IPS DF 6.9 (cell line): ENCODE results near the gene ZG16B.

Experiments used
- DNase-seq: peaks from one replicate; pipeline ENCODE4 v3.0.0-alpha.2; 2013; ENCODE audit warnings: low read depth, low spot score
- H3K27ac ChIP-seq: one replicate; pipeline ENCODE4 v1.5.1; 2013; ENCODE audit warnings: low read length, control low read depth
- H3K27me3 ChIP-seq: 2 replicates; pipeline ENCODE4 v1.6.1; 2013; ENCODE audit warnings: mild to moderate bottlenecking, low read length; ENCODE audit not compliant: control insufficient read depth, insufficient read depth
- H3K36me3 ChIP-seq: 2 replicates; pipeline ENCODE4 v1.6.1; 2013; ENCODE audit warnings: low read length; ENCODE audit not compliant: control insufficient read depth, insufficient read depth
- H3K4me1 ChIP-seq: 2 replicates; pipeline ENCODE4 v1.6.1; 2013; ENCODE audit warnings: low read length; ENCODE audit not compliant: control insufficient read depth, insufficient read depth
- H3K4me3 ChIP-seq: 2 replicates; pipeline ENCODE4 v1.5.1; 2013; ENCODE audit warnings: mild to moderate bottlenecking, low read length
- H3K9me3 ChIP-seq: 2 replicates; pipeline ENCODE4 v1.6.1; 2013; ENCODE audit warnings: low read length, inconsistent platforms; ENCODE audit not compliant: control insufficient read depth, insufficient read depth
- WGBS: extraction: QIAGEN DNeasy Blood & Tissue Kit; methylation state at CpG from one replicate; pipeline ENCODE4 v1.1.7; 2013; ENCODE audit warnings: mixed read lengths, missing lambda C conversion rate; ENCODE audit not compliant: insufficient read length, insufficient coverage; 5-methylcytosine and 5-hydroxymethylcytosine counted together

Gene ZG16B

DNA sequence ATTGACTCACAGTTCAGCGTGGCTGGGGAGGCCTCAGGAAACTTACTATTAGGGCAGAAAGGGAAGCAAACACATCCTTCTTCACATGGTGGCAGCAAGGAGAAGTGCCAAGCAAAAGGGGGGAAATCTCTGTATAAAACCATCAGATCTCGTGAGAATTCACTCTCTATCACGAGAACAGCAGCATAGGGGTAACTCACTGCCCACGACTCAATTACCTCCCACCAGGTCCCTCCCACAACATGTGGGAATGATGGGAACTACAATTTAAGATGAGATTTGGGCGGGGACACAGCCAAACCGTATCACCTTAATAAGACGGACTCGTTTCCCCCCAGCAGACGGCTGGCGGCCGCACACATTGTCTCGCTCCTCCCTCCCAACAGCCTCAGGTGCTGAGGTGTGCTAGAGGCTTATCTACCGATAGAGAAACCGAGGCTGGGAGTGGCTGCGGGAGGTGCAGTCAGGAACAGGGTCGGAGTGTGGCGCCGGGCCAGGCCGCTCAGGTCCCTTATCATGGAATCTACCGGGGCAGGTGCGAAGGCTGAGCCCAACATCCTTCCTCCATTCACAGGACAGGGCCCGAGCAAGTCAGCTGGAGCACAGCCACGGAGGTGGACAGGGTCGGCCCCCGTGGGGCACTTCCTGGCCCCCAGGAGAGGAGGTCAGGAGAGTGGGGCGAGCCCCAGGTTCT lies 4.9 kb upstream of the ZG16B start:
- H3K27ac ChIP-seq: no peak overlapping the region
- no peaks in the 10 kb centered on the region for H3K4me1 ChIP-seq
- H3K27me3 ChIP-seq: no peaks in the 10 kb centered on the region
- DNase-seq: no peak
- no CpG with 5 or more reads among the region's 26 CpGs for WGBS
- no peak overlapping the region for H3K4me3 ChIP-seq
- H3K9me3 ChIP-seq: no peaks in the 10 kb centered on the region
- no peaks in the 10 kb centered on the region for H3K36me3 ChIP-seq

DNA sequence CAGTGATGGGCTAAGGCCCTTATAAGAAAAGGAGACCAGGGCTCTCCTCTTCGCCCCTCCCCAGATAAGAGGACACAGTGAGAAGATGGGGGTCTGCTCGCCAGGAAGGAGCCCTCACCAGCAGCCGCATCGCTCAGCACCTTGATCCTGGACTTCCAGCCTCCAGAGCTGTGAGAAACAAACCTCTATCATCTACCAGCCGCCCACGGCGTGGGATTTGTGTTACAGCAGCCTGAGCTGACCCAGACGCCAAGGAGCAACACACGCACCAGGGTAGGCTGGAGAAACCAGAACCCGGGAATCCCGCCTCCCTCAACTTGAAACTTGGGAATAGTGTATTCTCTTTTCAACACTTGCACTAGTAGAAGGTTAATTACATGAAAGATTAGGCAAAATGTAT lies 4.2 kb upstream of the ZG16B start:
- no peaks in the 10 kb centered on the region for H3K36me3 ChIP-seq
- no peak for DNase-seq
- WGBS: no CpG with 5 or more reads among the region's 11 CpGs
- no peaks in the 10 kb centered on the region for H3K27me3 ChIP-seq
- no peaks in the 10 kb centered on the region for H3K4me1 ChIP-seq
- no peak overlapping the region for H3K4me3 ChIP-seq
- H3K27ac ChIP-seq: no peak overlapping the region
- no peaks in the 10 kb centered on the region for H3K9me3 ChIP-seq

DNA sequence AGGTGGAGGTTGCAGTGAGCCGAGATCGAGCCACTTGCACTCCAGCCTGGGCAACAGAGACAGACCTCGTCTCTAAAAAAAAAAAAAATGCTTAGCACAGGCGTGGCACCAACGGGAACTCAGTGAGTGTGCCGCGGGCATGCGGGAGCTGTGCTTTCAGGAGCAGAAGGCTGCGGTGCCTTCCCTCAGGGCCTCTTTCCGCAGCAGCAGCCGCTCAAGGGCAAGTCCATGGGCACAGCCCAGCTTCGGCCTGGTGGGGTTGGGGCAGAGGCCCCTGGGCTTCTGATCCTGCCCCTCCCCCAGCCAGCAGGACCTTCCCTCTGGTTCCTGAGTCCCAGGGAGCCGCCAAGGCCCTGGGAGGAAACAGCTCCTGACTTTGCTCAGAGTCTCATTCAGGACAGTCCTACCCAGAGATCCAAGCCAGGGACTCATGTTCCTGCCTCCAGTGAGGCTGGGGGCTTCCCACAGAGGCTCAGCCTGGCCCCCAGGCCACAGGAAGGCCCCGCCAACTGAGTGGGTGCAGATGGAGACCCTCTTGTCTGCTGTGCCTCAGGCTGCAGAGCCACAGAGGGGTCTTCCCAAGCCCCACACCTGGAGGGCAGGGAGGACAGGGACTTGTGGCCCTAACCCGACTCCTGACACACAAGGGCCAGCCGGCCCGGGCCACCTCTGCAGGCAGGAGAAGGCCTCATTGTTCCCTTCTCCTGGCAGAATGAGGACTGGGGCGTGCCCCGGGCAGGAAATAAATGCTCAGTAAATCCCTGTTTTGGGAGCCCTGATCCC lies 3.3 kb upstream of the ZG16B start:
- DNase-seq: no peak
- H3K36me3 ChIP-seq: no peaks in the 10 kb centered on the region
- H3K4me3 ChIP-seq: no peak overlapping the region
- 0 out of 2 replicates have a peak, but pooled peaks cover 1% of the 10 kb centered on the region for H3K4me1 ChIP-seq
- no peaks in the 10 kb centered on the region for H3K27me3 ChIP-seq
- H3K9me3 ChIP-seq: no peaks in the 10 kb centered on the region
- no peak overlapping the region for H3K27ac ChIP-seq
- WGBS: no CpG with 5 or more reads among the region's 19 CpGs

DNA sequence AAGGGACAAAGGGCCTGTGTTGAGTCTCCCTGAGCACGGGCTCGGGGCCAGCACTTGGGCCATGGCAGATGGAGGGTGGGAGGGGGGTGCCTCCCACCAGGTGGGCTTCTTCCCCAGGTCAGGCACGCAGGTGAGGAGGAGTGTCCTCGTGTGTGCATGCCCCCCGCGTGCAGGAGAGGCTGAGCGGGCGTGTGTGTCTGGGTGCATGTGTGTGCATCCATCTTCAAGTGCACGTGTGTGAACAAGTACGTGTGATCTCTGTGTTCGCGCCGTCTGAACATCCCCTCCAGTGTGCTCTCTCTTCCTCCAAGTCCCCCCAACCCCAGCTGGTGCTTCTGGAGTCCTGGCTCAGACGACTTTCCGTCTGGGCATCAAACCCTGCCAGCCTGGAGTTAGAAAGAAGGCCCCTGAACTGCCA lies 2.7 kb upstream of the ZG16B start:
- no CpG with 5 or more reads among the region's 15 CpGs for WGBS
- no peaks in the 10 kb centered on the region for H3K36me3 ChIP-seq
- no peaks in the 10 kb centered on the region for H3K27me3 ChIP-seq
- 0 out of 2 replicates have a peak, but pooled peaks cover 1% of the 10 kb centered on the region for H3K4me1 ChIP-seq
- no peak for DNase-seq
- no peak overlapping the region for H3K27ac ChIP-seq
- no peaks in the 10 kb centered on the region for H3K9me3 ChIP-seq
- no peak overlapping the region for H3K4me3 ChIP-seq

DNA sequence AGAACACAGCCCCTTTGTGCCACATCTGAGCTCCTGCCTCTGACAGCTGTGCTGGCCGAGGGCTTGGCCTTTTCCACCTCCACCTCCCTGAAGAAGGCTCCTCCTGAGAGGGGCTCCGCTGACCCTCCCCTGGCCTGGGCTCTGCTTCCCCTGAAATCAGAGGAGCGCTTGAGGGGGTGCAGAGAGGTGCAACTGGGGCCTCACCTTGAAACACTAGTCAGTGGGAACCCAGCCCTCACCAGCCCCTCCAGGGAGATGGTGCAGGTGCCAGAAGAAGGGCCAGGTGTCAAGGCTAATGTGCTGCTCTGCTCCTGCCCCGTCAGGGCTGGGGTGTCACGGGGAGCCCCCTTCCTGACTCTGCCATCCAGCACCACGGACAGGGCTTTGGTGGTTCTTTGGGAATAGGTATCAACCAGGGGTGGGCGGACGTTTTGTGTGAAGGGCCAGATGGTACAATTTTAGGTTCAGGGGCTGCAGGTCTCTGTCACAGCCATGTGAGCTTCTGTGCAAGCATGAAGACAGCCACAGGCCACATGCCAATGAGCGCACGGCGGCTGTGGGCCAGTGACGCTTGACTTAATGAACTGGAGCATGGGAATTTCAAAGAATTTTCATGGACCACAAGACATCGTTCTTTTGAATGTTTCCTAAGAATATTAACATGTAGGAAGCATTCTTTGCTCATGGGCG lies 2.1 kb upstream of the ZG16B start:
- no CpG with 5 or more reads among the region's 14 CpGs for WGBS
- no peaks in the 10 kb centered on the region for H3K36me3 ChIP-seq
- H3K4me1 ChIP-seq: 0 out of 2 replicates have a peak, but pooled peaks cover 1% of the 10 kb centered on the region
- DNase-seq: no peak
- no peaks in the 10 kb centered on the region for H3K9me3 ChIP-seq
- no peaks in the 10 kb centered on the region for H3K27me3 ChIP-seq
- H3K27ac ChIP-seq: no peak overlapping the region
- no peak overlapping the region for H3K4me3 ChIP-seq

DNA sequence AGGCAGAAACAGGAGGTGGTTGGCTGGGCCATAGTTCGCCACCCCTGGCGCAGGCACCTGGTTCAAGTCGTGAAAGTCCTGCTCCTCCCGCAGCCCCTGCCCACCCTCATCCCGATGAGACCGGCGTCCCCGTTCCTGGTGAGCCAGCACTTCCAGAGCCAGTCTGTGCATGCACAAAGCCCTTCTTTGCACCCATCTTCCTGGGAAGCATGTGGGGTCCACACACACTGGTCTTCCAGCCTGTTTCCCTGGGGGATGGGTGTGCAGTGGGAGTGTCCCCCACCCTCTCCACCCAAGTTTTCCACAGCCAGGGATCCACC lies 1.6 kb upstream of the ZG16B start:
- no CpG with 5 or more reads among the region's 8 CpGs for WGBS
- Histone ChIP-seq H3K4me3 (no peak overlapping the region), H3K9me3 (no peaks in the 10 kb centered on the region)

DNA sequence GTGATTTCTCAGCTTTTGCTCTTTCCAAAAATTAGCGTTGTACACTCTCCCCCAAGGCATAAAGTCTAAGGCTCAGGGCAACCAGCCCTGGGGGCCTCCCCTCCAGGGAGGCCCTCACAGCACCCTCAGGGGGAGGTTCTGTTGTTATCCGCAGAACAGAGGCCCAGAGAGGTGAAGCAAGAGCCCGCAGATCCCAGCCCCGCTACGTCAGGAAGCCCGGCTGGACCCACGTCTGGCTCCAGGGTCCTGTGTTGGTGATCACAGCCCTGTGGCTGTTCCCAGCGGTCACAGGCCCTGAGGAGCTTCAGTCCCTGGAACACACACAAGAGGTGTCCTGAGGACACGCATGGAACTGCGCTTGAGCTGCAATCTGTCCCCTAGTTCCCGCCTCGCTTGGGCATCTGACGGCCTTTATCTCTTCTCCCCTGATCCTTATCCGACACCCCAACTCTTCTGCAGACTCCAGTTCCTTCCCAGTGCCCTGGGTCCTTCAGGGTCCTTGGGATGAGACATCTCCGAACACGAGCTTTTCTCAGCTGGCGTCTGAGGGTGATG lies 1.1 kb upstream of the ZG16B start:
- no peak overlapping the region for H3K27ac ChIP-seq
- no CpG with 5 or more reads among the region's 17 CpGs for WGBS
- H3K27me3 ChIP-seq: no peaks in the 10 kb centered on the region

More for the DNA sequence above, 1.6 kb upstream of the ZG16B start:
- Histone ChIP-seq H3K27ac (no peak overlapping the region), H3K27me3 (no peaks in the 10 kb centered on the region), H3K36me3 (no peaks in the 10 kb centered on the region), H3K4me1 (0 out of 2 replicates have a peak, but pooled peaks cover 1% of the 10 kb centered on the region)
- DNase-seq: no peak

DNA sequence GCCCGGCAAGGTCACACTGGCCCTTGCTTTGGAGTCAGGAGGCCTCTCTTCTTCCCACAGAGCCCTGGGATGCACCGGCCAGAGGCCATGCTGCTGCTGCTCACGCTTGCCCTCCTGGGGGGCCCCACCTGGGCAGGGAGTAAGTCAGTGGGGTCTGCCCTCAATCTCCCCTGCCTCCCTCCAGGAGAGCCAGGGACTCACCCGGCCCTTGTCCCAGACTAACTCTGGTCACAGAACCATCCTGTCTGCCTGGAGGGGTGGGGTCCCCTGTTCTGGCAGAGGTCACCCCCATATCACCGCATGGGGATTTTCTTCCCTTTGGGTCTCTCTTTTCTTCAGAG lies 222 bp downstream of the ZG16B start:
- WGBS: no CpG with 5 or more reads among the region's 5 CpGs
- Histone ChIP-seq H3K4me1 (0 out of 2 replicates have a peak, but pooled peaks cover 1% of the 10 kb centered on the region), H3K27ac (no peak overlapping the region), H3K4me3 (no peak overlapping the region), H3K9me3 (no peaks in the 10 kb centered on the region), H3K36me3 (no peaks in the 10 kb centered on the region), H3K27me3 (no peaks in the 10 kb centered on the region)
- DNase-seq: no peak

More for the DNA sequence above, 1.1 kb upstream of the ZG16B start:
- Histone ChIP-seq H3K4me1 (0 out of 2 replicates have a peak, but pooled peaks cover 1% of the 10 kb centered on the region), H3K4me3 (no peak overlapping the region), H3K36me3 (no peaks in the 10 kb centered on the region), H3K9me3 (no peaks in the 10 kb centered on the region)
- DNase-seq: no peak

DNA sequence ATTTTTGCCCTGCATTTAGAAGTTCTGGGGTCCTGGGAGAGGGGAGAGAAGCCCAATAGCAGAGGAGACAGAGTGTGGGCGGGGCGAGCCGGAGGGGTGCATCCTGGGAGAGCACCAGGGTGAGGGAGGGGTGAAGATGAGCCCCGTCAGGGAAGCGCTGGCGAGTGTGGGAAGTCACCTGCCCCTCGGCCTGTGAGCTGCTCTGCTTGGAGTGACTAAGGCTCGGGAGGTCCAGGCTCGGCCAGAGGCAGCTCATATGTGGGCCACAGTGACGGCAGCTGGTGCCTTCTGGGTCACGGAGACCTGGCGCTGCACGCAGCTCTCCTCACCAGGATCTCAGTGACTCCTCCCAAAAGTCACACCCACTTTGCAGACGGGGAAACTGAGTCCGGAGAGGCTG lies 1.1 kb downstream of the ZG16B start:
- no peak for DNase-seq
- H3K4me3 ChIP-seq: no peak overlapping the region
- WGBS: no CpG with 5 or more reads among the region's 15 CpGs
- H3K27ac ChIP-seq: no peak overlapping the region
- no peaks in the 10 kb centered on the region for H3K27me3 ChIP-seq
- H3K36me3 ChIP-seq: no peaks in the 10 kb centered on the region
- H3K4me1 ChIP-seq: peaks cover 7% of the 10 kb centered on the region
- no peaks in the 10 kb centered on the region for H3K9me3 ChIP-seq

DNA sequence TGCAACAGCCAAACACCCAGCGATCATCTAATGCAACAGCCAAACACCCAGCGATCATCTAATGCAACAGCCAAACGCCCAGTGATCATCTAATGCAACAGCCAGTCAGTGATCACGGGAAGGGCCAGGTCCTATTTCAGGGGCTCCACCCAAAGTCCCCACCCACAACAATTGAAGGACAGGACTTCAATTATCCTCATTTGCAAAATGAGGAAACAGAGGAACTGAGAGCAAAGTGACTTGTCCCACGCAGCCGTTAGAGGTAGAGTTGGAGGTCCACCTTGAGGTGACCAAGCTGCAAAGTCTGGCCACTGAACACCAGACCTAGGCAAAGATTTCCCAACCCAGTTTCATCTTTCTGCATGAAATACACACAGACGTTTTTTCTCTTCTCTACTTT lies 3.7 kb downstream of the ZG16B start:
- no peak overlapping the region for H3K27ac ChIP-seq
- WGBS: no CpG with 5 or more reads among the region's 7 CpGs
- H3K4me3 ChIP-seq: no peak overlapping the region
- DNase-seq: no peak
- H3K9me3 ChIP-seq: no peaks in the 10 kb centered on the region
- H3K4me1 ChIP-seq: peaks cover 8% of the 10 kb centered on the region
- H3K36me3 ChIP-seq: no peaks in the 10 kb centered on the region
- no peaks in the 10 kb centered on the region for H3K27me3 ChIP-seq
